K562 (cell line): Measurements from ENCODE around the gene PUS7. TPM values are rescaled to one million over a fixed set of nuclear protein-coding genes. Genes with fewer than 3 reads are reported as not detected.

Source experiments
- BRF1 ChIP-seq: IDR thresholded peaks from 3 replicates; pipeline ENCODE4 v1.6.1; 2011; ENCODE audit warnings: borderline replicate concordance, mild to moderate bottlenecking; ENCODE audit not compliant: insufficient read length; ENCODE audit errors: extremely low read depth
- CHD2 ChIP-seq: IDR thresholded peaks from 2 replicates; pipeline ENCODE4 v1.6.1; 2011; ENCODE audit warnings: low read depth, low read length
- CREB1 ChIP-seq, 2 experiments: sonication (generic) in 1 of 2; formaldehyde crosslinking in 1 of 2; IDR thresholded peaks; 2 replicates each; pipeline versions ENCODE4 v1.6.1 to v1.8.0; 2012 to 2022; ENCODE audit warnings: inconsistent platforms in 1 of 2, mild to moderate bottlenecking in 1 of 2, missing genetic modification reagents in 1 of 2, moderate library complexity in 1 of 2
- E2F3 ChIP-seq: fragments of 250-450 bp; sonication (Bioruptor Pico); IDR thresholded peaks from 2 replicates; pipeline ENCODE4 v1.4.0; 2020; ENCODE audit warnings: mild to moderate bottlenecking
- HMGXB4 ChIP-seq: sonication (generic); formaldehyde crosslinking; IDR thresholded peaks from 2 replicates; pipeline ENCODE4 v1.8.1; 2023; ENCODE audit warnings: mild to moderate bottlenecking, missing genetic modification reagents
- MNT ChIP-seq, 2 experiments: fragments of 450-650 bp; conservative IDR thresholded peaks; 2 replicates each; pipeline ENCODE4 v1.6.1; 2017; ENCODE audit warnings: mild to moderate bottlenecking in 2 of 2, moderate library complexity in 2 of 2
- MTA3 ChIP-seq: fragments of 450-650 bp; formaldehyde crosslinking; IDR thresholded peaks from 2 replicates; pipeline ENCODE4 v1.6.1; 2017; ENCODE audit warnings: mild to moderate bottlenecking, borderline replicate concordance
- MXD1 ChIP-seq: fragments of 250-450 bp; sonication (Bioruptor Pico); IDR thresholded peaks from 2 replicates; pipeline ENCODE4 v1.8.0; 2021; ENCODE audit warnings: borderline replicate concordance, mild to moderate bottlenecking, moderate library complexity; ENCODE audit not compliant: poor library complexity, severe bottlenecking
- NFYB ChIP-seq: IDR thresholded peaks from 2 replicates; pipeline ENCODE4 v1.6.1; 2011; ENCODE audit warnings: mild to moderate bottlenecking, moderate library complexity; ENCODE audit not compliant: insufficient read length; ENCODE audit errors: extremely low read depth
- NR4A1 ChIP-seq, 2 experiments: fragments of 250-450 bp in 1 of 2; fragments of 450-650 bp in 1 of 2; sonication (Bioruptor Pico) in 1 of 2; IDR thresholded peaks; 2 replicates each; pipeline versions ENCODE4 v1.4.0 to v1.6.1; 2016 to 2020; ENCODE audit warnings: mild to moderate bottlenecking in 2 of 2, missing compliant biosample characterization in 1 of 2, missing genetic modification characterization in 1 of 2, moderate library complexity in 1 of 2
- SRSF9 ChIP-seq: fragments of 200-400 bp; formaldehyde crosslinking; IDR thresholded peaks from 2 replicates; pipeline ENCODE4 v1.6.1; 2017; ENCODE audit warnings: low read depth, low read length, borderline replicate concordance
- SUPT5H ChIP-seq: fragments of 450-650 bp; IDR thresholded peaks from 2 replicates; pipeline ENCODE4 v1.6.1; 2016
- TFAP4 ChIP-seq: sonication (generic); formaldehyde crosslinking; IDR thresholded peaks from 2 replicates; pipeline ENCODE4 v1.8.0; 2022; ENCODE audit warnings: missing genetic modification reagents, mild to moderate bottlenecking, moderate library complexity, borderline replicate concordance
- USF2 ChIP-seq: sonication (generic); formaldehyde crosslinking; IDR thresholded peaks from 2 replicates; pipeline ENCODE4 v1.5.0; 2020; ENCODE audit warnings: missing genetic modification reagents
- ZBTB12 ChIP-seq: fragments of 250-450 bp; sonication (Bioruptor Pico); IDR thresholded peaks from 2 replicates; pipeline ENCODE4 v1.4.0; 2020
- ZC3H8 ChIP-seq: fragments of 450-650 bp; IDR thresholded peaks from 2 replicates; pipeline ENCODE4 v1.6.1; 2017
- ZFP1 ChIP-seq: fragments of 450-650 bp; formaldehyde crosslinking; IDR thresholded peaks from 2 replicates; pipeline ENCODE4 v1.4.0; 2020; ENCODE audit warnings: mild to moderate bottlenecking, mixed read lengths
- ZNF224 ChIP-seq: sonication (generic); formaldehyde crosslinking; IDR thresholded peaks from 2 replicates; pipeline ENCODE4 v1.8.0; 2022; ENCODE audit warnings: mild to moderate bottlenecking, missing genetic modification reagents
- ZNF232 ChIP-seq: sonication (generic); formaldehyde crosslinking; IDR thresholded peaks from 2 replicates; pipeline ENCODE4 v1.8.0; 2022; ENCODE audit warnings: mild to moderate bottlenecking, missing genetic modification reagents
- polyA plus RNA-seq, 8 experiments: library from polyadenylated mRNA; depleted of rRNA in 4 of 8; stranded (reverse) in 5 of 8; unstranded in 3 of 8; fragments of >200 nt; fragmentation: Nextera tagmentation in 2 of 8; fragmentation: Illumina TruSeq in 1 of 8; extraction: Ambion mirVana in 2 of 8; extraction: Trizol in 1 of 8; gene quantifications; 2 replicates each; pipeline versions ENCODE4 v1.2.1 to v1.2.3, GENCODE V29; 2011 to 2014; ENCODE audit warnings: inconsistent platforms in 1 of 8, missing spikeins in 1 of 8
- total RNA-seq, 7 experiments: library from RNA; depleted of rRNA in 6 of 7; stranded (reverse); fragments of >200 nt in 6 of 7; fragmentation: Illumina TruSeq in 2 of 7; extraction: Trizol in 2 of 7; gene quantifications; 2 replicates each; pipeline versions ENCODE4 v1.2.1 to v1.2.3, GENCODE V29; 2011 to 2021; ENCODE audit warnings: low replicate concordance in 1 of 7

PUS7 gene
- total and polyA plus RNA-seq, 9 of the 15 experiments (the other 6 are each of a cell fraction or from before 2014, with no cell fraction given) = 15.1 to 95.6 (median 63.2) TPM

- TF ChIP-seq HMGXB4 = peak; percentile 43
- peak; percentile 98 for TF ChIP-seq ZNF232 (CRISPR knock-in tag)
- TF ChIP-seq ZFP1 (CRISPR knock-in tag) = no peak
- TF ChIP-seq USF2 (CRISPR knock-in tag) = peak; percentile 71
- peak; percentile 76; the same call in 1 of the 2 replicates for TF ChIP-seq E2F3 (CRISPR knock-in tag)
- no peak for TF ChIP-seq ZBTB12 (CRISPR knock-in tag)
- peak; percentile 81 for TF ChIP-seq MXD1
- peak; percentile 27; the same call in 1 of the 2 replicates for TF ChIP-seq CREB1 (IDR thresholded peaks at IDR 0.05)
- TF ChIP-seq CREB1 (CRISPR knock-in tag; IDR thresholded peaks at IDR 0.05) = peak; percentile 51; the same call in 1 of the 2 replicates
- TF ChIP-seq NFYB = no peak
- TF ChIP-seq MTA3 = no peak; the same call in 1 of the 2 replicates
- no peak for TF ChIP-seq NR4A1 (CRISPR knock-in tag; IDR thresholded peaks at IDR 0.05)
- peak; percentile 61; the same call in 1 of the 2 replicates for TF ChIP-seq NR4A1 (tag; IDR thresholded peaks at IDR 0.05)
- TF ChIP-seq TFAP4 (CRISPR knock-in tag) = peak; percentile 36; the same call in 1 of the 2 replicates
- TF ChIP-seq SRSF9 = no peak
- TF ChIP-seq MNT (conservative IDR thresholded peaks at IDR 0.05) = peak; percentile 94 to 97
- no peak for TF ChIP-seq CHD2
- TF ChIP-seq ZNF224 (CRISPR knock-in tag) = peak; percentile 90; the same call in 1 of the 2 replicates
- no peak; the same call in 1 of the 2 replicates for TF ChIP-seq SUPT5H
- TF ChIP-seq ZC3H8 = no peak
- no peak for TF ChIP-seq BRF1
Observed at GRCh38 chr7:105521027-105521716, 899 bp downstream of the PUS7 start (continued).
